Posterior vena cava (tissue), 2 donors: Measurements from ENCODE around the gene CARD19. TPM values are rescaled to one million over a fixed set of nuclear protein-coding genes. Genes with fewer than 3 reads are reported as not detected.
A peak's percentile ranks its signal among the peaks of the same experiment; 100 is the strongest.

Source experiments
- DNase-seq: peaks from one replicate; pipeline ENCODE4 v3.0.0-alpha.2; 2020; ENCODE audit warnings: low spot score
- intact Hi-C, 2 donors: fragments of 100-400 bp; cut with DNase I; formaldehyde crosslinking; loops; one replicate each; pipeline versions ENCODE4 v1.14.1 to v1.14.2; 2022 to 2023
- total RNA-seq, 2 donors: library from RNA; stranded (reverse); fragmentation: NEBNext Ultra II Directional; extraction: Animal tissue kit (Norgen Biotek cat#: 25700); gene quantifications; one replicate each; pipeline ENCODE4 v1.2.1, GENCODE V29; 2021
- donor health status: DM: yes; HTN: yes; CAD: no.
- donor health status: DM: yes; HTN: yes; CAD: no.

Gene CARD19
- total RNA-seq, 2 donors from 2014 or later: 40.8 to 43.0 TPM

DNA sequence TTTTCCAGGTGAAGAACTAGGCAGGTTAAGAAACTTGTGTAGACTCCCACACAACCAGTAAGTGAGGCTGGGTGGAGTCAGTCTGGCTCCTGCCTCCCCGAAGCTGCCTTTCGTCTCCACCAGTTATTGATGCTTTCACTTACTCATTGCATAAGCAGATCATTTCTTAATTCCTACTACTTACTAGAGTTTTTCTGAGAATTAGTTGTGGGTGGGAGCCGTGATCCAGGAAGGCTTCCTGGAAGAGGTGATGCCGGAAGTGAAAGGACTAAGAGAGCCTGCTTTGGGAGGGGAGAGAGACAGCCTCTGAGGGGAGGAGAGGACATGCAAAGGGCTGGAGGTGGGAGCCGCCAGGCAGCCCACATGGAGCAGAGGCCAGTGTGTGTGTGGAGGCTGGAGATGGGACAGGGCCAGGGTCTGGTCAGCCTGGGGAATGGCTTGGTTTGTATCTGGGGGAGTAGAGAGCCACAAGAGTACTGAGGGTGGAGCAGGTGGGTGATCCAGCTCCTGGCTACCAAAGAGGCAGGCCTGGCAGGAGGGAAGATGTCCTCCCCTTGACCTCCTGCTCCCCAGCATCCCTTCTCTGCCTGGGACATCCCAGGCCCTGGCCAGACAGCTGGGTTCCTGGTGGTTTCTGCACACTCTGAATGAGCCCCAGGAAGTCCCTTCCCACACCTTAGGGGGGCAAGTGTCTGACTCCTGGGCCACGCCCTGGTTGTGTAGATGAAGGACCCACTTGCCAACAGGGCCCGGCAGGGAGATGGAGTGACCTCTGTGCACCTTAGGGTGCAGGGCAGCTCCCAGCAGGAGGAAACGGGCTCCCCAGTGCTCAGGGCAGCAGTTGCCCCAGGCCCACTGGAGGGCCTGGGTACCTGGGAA is 12.2 kb upstream of the CARD19 start:
- peak; percentile 35 for DNase-seq
- intact Hi-C loops: no loop called here

- intact Hi-C loops: no loop called here
Measured at GRCh38 chr9:93084471-93084881, 11.5 kb upstream of the CARD19 start.

DNA sequence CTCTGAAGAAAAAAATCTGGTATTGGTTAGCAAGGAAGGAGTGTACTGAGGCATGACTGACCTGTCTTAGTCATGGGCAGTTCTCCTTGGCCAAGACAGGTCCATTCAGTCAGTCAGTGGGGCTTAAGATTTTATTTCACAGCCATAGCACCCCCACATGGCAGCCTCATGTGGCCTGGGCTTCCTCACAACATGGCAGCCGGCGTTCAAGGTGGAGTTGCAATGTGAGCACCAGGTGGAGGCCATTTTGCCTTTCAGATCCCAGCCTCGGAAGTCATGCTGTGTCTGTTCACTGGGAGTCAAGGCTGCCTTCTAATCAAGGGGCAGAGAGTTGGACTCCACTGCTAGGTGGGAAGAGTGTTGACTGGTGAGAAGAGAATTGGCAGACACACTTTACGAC is 10.3 kb upstream of the CARD19 start:
- intact Hi-C loops: no loop called here
- DNase-seq: peak; percentile 31

More at GRCh38 chr9:93084471-93084881, 11.5 kb upstream of the CARD19 start:
- peak; percentile 60 for DNase-seq

GRCh38 chr9:93086447-93087224 is 9.4 kb upstream of the CARD19 start:
- peak; percentile 34 for DNase-seq
- intact Hi-C loops: no loop called here

DNA sequence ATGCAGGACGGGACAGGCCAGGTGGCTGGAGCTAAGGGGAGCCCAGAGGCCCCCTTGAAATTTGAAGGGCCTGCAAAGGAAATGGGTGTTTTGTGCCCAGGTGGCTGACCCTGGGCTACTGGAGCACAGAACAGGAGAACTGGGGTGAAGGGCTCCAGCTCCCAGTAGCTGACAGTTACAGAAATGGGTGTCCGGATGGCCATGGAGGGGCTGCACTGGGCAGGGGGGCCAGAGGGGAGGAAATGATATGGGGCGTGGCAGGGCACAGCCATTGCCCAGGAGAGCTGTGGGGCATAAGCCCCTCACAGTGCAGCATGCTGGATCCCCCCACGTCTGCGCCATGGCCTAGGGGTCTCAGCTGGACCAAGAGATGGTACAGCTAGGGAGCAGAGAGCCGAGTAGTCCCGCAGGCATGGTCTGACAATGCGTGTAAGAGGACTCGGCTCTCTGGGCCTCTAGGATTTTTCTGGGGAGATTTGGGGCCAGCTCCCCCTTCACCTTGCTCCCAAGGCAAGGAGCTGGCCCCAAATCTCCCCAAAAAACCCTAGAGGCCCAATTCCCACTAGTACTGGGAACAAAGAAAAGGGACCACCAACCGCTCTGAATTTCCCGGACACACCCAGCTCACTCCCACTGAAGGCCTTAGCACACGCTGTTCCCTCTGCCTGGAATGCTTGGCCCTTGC is 7.9 kb upstream of the CARD19 start:
- peak; percentile 34 for DNase-seq
- intact Hi-C loops: no loop called here

GRCh38 chr9:93088656-93089015 is 7.4 kb upstream of the CARD19 start:
- intact Hi-C loops: no loop called here
- DNase-seq: peak; percentile 23

- intact Hi-C loops: no loop called here
Measured at GRCh38 chr9:93089024-93089423, 7.0 kb upstream of the CARD19 start.

DNA sequence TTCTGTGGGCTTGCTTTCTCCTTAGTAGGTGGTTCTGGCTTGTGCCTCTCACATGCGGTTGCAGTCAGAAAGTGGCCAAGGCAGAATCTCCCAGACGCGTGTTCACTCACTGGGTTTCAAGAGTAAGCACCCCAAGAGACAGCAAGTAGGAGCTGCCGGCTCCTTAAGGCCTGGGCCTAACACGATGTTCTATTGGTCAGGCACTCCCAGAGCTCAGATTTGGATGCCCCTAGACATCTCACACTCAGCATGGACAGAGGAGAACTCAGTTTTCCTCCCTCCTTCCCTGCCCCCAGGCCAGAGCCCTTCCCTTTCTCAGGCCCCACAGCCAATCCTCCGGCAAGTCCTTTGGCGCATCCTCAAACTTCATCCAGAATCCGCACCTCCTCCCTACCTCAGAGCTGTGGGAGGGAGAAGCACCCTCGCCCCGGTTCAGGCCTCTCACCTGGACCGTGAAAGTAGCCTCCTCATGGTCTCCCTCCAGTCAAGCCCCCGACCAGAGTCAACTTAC is 6.5 kb upstream of the CARD19 start:
- intact Hi-C loops: no loop called here
- DNase-seq: peak; percentile 61

More at GRCh38 chr9:93089024-93089423, 7.0 kb upstream of the CARD19 start:
- no peak for DNase-seq

GRCh38 chr9:93090091-93090655 is 5.8 kb upstream of the CARD19 start:
- intact Hi-C loops: loop anchor here in 1 of 2 donors (10.0 kb wide), 1 partner anchor 365 kb away; the partner anchor contains the start of genes FAM120A and FAM120AOS
- DNase-seq: peak; percentile 13

- DNase-seq: peak; percentile 37
- intact Hi-C loops: loop anchor here in 1 of 2 donors (10.0 kb wide), 1 partner anchor 364 kb away; the partner anchor contains the start of genes FAM120A and FAM120AOS
Measured at GRCh38 chr9:93091056-93091452, 5.0 kb upstream of the CARD19 start.

DNA sequence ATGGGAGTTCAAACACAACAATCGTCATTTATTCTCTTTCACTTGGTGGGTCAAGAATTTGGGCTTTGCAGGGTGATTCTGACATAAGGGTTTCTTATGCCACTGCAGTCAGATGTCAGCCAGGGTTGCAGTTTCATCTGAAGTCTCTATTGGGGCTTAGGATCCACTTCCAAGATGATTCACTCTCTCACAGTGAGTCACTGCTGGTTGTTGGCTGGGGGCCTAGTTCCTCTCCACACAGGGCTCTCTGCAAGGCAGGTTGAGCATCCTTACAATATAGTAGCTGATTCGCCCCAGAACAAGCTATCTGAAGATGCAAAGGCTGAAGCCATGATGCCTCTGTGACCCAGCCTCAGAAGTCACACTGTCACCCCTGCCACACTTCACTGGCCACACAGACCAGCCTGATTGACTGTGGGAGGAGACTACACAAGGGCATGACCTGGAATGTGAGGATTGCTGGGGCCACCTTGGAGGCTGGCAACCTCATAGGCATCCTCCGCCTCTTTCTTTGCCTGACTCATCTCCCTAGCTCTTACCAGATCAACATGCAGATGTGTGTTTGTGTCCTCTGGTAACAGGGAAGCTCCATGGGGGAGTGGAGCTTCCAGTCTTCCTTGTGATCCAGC is 4.5 kb upstream of the CARD19 start:
- intact Hi-C loops: loop anchor here in 1 of 2 donors (10.0 kb wide), 1 partner anchor 363 kb away; the partner anchor contains the start of genes FAM120A and FAM120AOS
- peak; percentile 76 for DNase-seq

DNA sequence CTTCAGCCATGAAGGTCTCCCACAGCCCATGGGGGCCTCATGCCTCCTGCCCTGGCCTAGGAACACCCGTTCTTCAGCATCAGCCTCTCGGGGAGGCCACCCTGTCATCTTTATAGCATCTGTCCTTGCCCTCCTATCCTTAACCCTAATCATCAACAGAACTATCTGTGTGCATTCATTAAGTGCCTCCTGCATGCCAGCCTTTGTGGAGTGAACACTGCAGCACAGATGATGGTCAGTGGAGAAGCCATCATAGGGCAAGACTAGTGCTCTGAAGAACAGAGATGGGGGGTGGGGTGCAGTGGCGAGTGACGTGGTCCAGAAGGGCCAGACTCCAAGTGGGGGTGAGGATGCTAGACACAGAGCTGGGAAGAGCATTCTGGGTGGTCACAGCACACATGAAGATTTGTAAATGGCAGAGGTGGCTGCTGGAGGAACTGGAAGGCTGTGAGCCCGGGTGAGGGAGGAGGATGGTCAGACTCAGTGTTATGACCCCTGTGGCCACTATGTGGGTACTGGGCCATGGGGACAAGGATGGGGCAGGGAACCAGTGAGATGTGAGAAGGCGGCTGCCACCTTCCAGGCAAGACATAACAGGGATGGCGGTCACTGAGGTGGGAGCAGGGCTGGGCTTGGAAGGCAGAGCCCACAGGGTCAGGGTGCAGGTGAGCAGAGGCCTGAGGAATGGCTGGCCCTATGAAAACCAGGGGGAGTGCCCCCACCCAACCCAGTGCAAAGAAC is 3.6 kb upstream of the CARD19 start:
- intact Hi-C loops: loop anchor here in 1 of 2 donors (10.0 kb wide), 1 partner anchor 362 kb away; the partner anchor contains the start of genes FAM120A and FAM120AOS
- DNase-seq: peak; percentile 45

GRCh38 chr9:93093127-93093876 is 2.7 kb upstream of the CARD19 start:
- intact Hi-C loops: loop anchor here in 1 of 2 donors (10.0 kb wide), 1 partner anchor 361 kb away; the partner anchor contains the start of genes FAM120A and FAM120AOS
- peak; percentile 58 for DNase-seq

DNA sequence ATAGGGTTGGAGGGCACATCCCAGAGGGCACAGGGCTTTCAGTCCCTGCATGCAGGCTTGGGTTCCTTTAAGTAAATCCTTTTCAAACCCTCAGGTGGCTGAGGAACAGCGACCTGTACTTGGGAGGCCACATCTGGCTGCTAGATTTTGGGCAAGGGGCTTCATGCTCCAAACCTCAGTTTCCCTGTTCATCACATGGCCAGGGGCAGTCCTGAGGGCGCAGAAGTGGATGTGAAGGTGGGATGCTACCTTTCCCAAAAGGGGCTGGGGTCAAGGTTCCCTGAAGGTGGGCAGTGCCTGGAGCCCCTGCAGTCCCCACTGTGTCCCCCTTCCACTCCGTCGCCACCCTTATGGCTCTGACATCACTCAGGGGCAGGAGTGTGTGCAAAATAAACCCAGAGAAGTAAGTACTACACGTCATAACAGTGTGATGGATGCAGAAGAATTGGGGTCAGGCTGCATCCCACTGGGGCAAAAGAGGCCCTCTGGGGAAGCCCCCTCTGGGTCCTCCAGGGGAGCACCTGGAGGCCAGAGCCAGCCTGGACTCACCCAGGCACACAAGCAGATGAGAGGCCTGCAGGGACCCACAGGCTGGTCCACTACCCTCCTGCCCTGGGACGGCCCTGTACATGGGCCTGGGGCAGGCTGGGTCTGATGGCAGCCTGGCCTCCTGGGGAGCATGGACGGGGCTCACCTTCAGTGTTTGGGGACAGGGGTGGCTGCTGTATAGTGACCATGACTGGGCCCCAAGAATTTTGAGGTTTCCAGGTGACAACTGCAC is 1.9 kb upstream of the CARD19 start:
- intact Hi-C loops: loop anchor here in 1 of 2 donors (10.0 kb wide), 1 partner anchor 361 kb away; the partner anchor contains the start of genes FAM120A and FAM120AOS
- DNase-seq: peak; percentile 74

- DNase-seq: peak; percentile 87
- intact Hi-C loops: loop anchor here (5.0 to 10.0 kb wide), 2 partner anchors 360 to 647 kb away; partner anchors contain the start of genes FAM120A (in 1 of the 2) and FAM120AOS (in 1 of the 2)
Measured at GRCh38 chr9:93094658-93095204, 1.3 kb upstream of the CARD19 start.
